ENCODE results near the gene ACADSB.

DNA sequence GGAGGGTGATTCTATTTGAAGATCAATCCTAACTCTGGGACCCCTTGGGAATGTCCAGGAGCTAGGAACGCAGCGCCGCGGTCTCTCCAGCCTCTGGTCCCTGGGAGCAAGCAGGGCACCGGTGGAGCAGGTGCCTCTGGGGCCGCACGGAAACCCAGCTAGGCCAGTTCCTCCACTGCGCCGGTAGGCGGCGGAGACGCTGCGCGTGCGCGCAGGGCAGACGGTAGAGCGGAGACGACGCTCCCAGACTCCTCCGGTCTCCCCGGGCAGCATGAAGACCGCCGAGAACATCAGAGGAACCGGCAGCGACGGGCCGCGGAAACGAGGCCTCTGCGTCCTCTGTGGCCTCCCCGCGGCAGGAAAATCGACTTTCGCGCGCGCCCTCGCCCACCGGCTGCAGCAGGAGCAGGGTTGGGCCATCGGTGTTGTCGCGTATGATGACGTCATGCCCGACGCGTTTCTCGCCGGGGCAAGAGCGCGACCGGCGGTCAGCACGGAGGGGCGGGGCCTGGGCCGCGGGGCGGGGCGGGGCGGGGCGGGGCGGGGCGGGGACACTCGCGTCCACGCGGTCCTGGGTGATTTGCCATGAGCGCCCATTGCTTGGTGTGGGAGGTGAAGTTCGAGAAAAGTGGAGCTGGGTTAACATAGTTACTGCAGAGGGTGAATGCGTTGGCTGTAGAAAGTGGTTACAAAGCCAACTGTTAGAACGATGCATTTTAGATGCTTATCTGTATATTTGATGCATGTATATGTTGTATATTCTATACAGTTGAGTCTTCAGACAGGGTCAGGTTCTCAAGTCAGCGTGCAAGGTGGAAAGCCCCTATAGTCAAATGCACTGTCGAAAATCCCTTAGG is 28.4 kb upstream of the ACADSB start, which contains the start of gene PSTK:
- TF ChIP-seq CTCF (IDR thresholded peaks at IDR 0.05; ENCODE audit: insufficient read depth, low read length) (peak; percentile 88), POLR2AphosphoS5 (IDR thresholded peaks at IDR 0.05; ENCODE audit: low read depth) (peak; percentile 88)

Data from HL-60 (cell line).